GM18873 (cell line): Measurements from ENCODE around the gene TXK.
"Not testable (repeated sequence)": the region's sequence is repeated elsewhere in the genome, so short reads cannot be mapped to it uniquely, and the experiment has no call there.

Experiments used
- ATAC-seq: cut with Tn5 transposase; IDR thresholded peaks from one replicate; pipeline ENCODE4 v1.9.1; 2021; ENCODE audit warnings: mild to moderate bottlenecking, moderate library complexity, moderate number of reproducible peaks; ENCODE audit not compliant: unreplicated experiment, low FRiP score

Gene TXK

GRCh38 chr4:48134081-48134480 is at the start of gene TXK:
TXK (minus strand) TSS chr4:48134250; CDS start chr4:48134170, 80 bp downstream.
- no peak for ATAC-seq

- no peak for ATAC-seq
Measured at GRCh38 chr4:48180234-48180633, 46.2 kb upstream of the TXK start.

- no peak for ATAC-seq
Measured at GRCh38 chr4:48178931-48179330, 44.9 kb upstream of the TXK start.

- no peak for ATAC-seq
Measured at GRCh38 chr4:48175806-48176205, 41.8 kb upstream of the TXK start.

GRCh38 chr4:48175328-48175727 is 41.3 kb upstream of the TXK start:
- ATAC-seq: no peak

GRCh38 chr4:48173056-48173991 is 39.3 kb upstream of the TXK start:
- ATAC-seq: no peak

- no peak for ATAC-seq
Measured at GRCh38 chr4:48172651-48173050, 38.6 kb upstream of the TXK start.

GRCh38 chr4:48169636-48170035 is 35.6 kb upstream of the TXK start:
- ATAC-seq: no peak

GRCh38 chr4:48167538-48168263 is 33.7 kb upstream of the TXK start:
- no peak for ATAC-seq

- not testable (repeated sequence) for ATAC-seq
Measured at GRCh38 chr4:48164561-48164960, 30.5 kb upstream of the TXK start.

GRCh38 chr4:48163746-48164145 is 29.7 kb upstream of the TXK start:
- ATAC-seq: no peak

GRCh38 chr4:48162162-48162561 is 28.1 kb upstream of the TXK start:
- ATAC-seq: no peak

- no peak for ATAC-seq
Measured at GRCh38 chr4:48157271-48157670, 23.2 kb upstream of the TXK start.

- ATAC-seq: no peak
Measured at GRCh38 chr4:48156423-48156822, 22.4 kb upstream of the TXK start.

GRCh38 chr4:48153791-48154550 is 19.9 kb upstream of the TXK start:
- no peak for ATAC-seq

GRCh38 chr4:48152259-48152658 is 18.2 kb upstream of the TXK start:
- no peak for ATAC-seq

GRCh38 chr4:48149827-48150370 is 15.8 kb upstream of the TXK start:
- ATAC-seq: no peak

- ATAC-seq: no peak
Measured at GRCh38 chr4:48147621-48148020, 13.6 kb upstream of the TXK start.

GRCh38 chr4:48141048-48141447 is 7.0 kb upstream of the TXK start:
- no peak for ATAC-seq

GRCh38 chr4:48139691-48140090 is 5.6 kb upstream of the TXK start:
- no peak for ATAC-seq

- ATAC-seq: peak; percentile 76
Measured at GRCh38 chr4:48138936-48139335, 4.9 kb upstream of the TXK start.
